CD4-positive, CD25-positive, alpha-beta regulatory T cell (primary cell): ENCODE measurements around the gene XPR1. TPM values are rescaled to one million over a fixed set of nuclear protein-coding genes. Genes with fewer than 3 reads are reported as not detected.

Experiments
- ATAC-seq, 2 donors: fragments of 150-1000 bp; cut with Tn5 transposase; one replicate each; pipeline ENCODE4 v1.10.0; 2021; ENCODE audit warnings: low read depth in 2 of 2, moderate number of reproducible peaks in 2 of 2, moderate library complexity in 1 of 2
- DNase-seq, 3 donors: peaks; one replicate each; pipeline versions ENCODE4 v3.0.0 to v3.0.0-alpha.2; 2012 to 2022; ENCODE audit warnings: mixed read lengths in 1 of 3
- H3K27ac ChIP-seq: one replicate; pipeline ENCODE4 v1.7.0; 2013; ENCODE audit warnings: mild to moderate bottlenecking, low read length; ENCODE audit not compliant: insufficient read depth, poor library complexity, severe bottlenecking
- H3K27me3 ChIP-seq: one replicate; pipeline ENCODE4 v1.7.0; 2013; ENCODE audit warnings: low read length; ENCODE audit not compliant: control insufficient read depth, insufficient read depth
- H3K36me3 ChIP-seq: one replicate; pipeline ENCODE4 v1.7.0; 2013; ENCODE audit warnings: mild to moderate bottlenecking, low read length, moderate library complexity; ENCODE audit not compliant: control insufficient read depth, insufficient read depth
- H3K4me1 ChIP-seq: 2 replicates; pipeline ENCODE4 v1.7.0; 2013; ENCODE audit warnings: mild to moderate bottlenecking, low read length; ENCODE audit not compliant: insufficient read depth, control insufficient read depth, poor library complexity, severe bottlenecking
- H3K4me3 ChIP-seq: one replicate; pipeline ENCODE4 v1.7.0; 2013; ENCODE audit warnings: low read depth, mild to moderate bottlenecking, low read length, moderate library complexity
- H3K9me3 ChIP-seq, 2 experiments: 1 replicate in 1 of 2; 2 replicates in 1 of 2; pipeline ENCODE4 v1.7.0; 2013; ENCODE audit warnings: low read length in 2 of 2, mild to moderate bottlenecking in 1 of 2, moderate library complexity in 1 of 2; ENCODE audit not compliant: control insufficient read depth in 2 of 2
- H3K27ac Mint-ChIP-seq, 3 donors: one replicate each; pipeline ENCODE4 v1.8.0; 2020 to 2022; ENCODE audit warnings: mild to moderate bottlenecking in 3 of 3, mixed read lengths in 3 of 3, moderate library complexity in 2 of 3
- H3K27me3 Mint-ChIP-seq: one replicate; pipeline ENCODE4 v1.8.0; 2022; ENCODE audit warnings: mild to moderate bottlenecking, mixed read lengths
- H3K36me3 Mint-ChIP-seq: one replicate; pipeline ENCODE4 v1.8.0; 2020; ENCODE audit warnings: mixed read lengths
- H3K4me1 Mint-ChIP-seq, 4 donors: one replicate each; pipeline ENCODE4 v1.8.0; 2020 to 2022; ENCODE audit warnings: mixed read lengths in 4 of 4, mild to moderate bottlenecking in 1 of 4
- H3K4me3 Mint-ChIP-seq, 4 donors: one replicate each; pipeline ENCODE4 v1.8.0; 2020 to 2022; ENCODE audit warnings: mild to moderate bottlenecking in 4 of 4, mixed read lengths in 4 of 4, moderate library complexity in 3 of 4
- H3K9me3 Mint-ChIP-seq, 7 donors: one replicate each; pipeline ENCODE4 v1.8.0; 2020 to 2022; ENCODE audit warnings: mixed read lengths in 7 of 7, mild to moderate bottlenecking in 3 of 7, moderate library complexity in 2 of 7
- polyA plus RNA-seq, 4 donors: library from polyadenylated mRNA; unstranded; fragments of 300-500 nt; fragmentation: Illumina TruSeq; gene quantifications; one replicate each; pipeline ENCODE4 v1.2.3, GENCODE V29; 2021
- total RNA-seq: library from RNA; stranded (reverse); gene quantifications from one replicate; pipeline ENCODE4 v1.2.3, GENCODE V29; 2022

The XPR1 gene
- total and polyA plus RNA-seq, 5 donors from 2014 or later, result 6.4 to 24.2 (median 11.1) TPM

- H3K36me3 Mint-ChIP-seq, result peaks cover 56% of the 10 kb centered on the region
- Histone ChIP-seq H3K4me3 (no peak overlapping the region), H3K9me3 (peaks cover 6 to 9% of the 10 kb centered on the region in 2 experiments), H3K36me3 (peaks cover 12% of the 10 kb centered on the region), H3K27ac (no peak overlapping the region), H3K27me3 (no peaks in the 10 kb centered on the region), H3K4me1 (peaks cover 8% of the 10 kb centered on the region)
- DNase-seq (peak in 1 of 3 donors; percentile 87), ATAC-seq (peak; percentile 40 to 56)
- H3K9me3 Mint-ChIP-seq, result peaks cover 0 to 19% (median 7%) of the 10 kb centered on the region in 7 donors
- H3K4me3 Mint-ChIP-seq, result peak overlapping the region in 2 of 4 donors; percentile 10 to 11
- peaks cover 15 to 29% (median 20%) of the 10 kb centered on the region in 4 donors for H3K4me1 Mint-ChIP-seq
- H3K27ac Mint-ChIP-seq, result peak overlapping the region in 2 of 3 donors; percentile 48 to 64
- H3K27me3 Mint-ChIP-seq, result no peaks in the 10 kb centered on the region
Measured at GRCh38 chr1:180837020-180837419, 205.2 kb downstream of the XPR1 start.

GRCh38 chr1:180838535-180838934 is 206.7 kb downstream of the XPR1 start:
- no peaks in the 10 kb centered on the region for H3K9me3 ChIP-seq
- peaks cover 8% of the 10 kb centered on the region for H3K4me1 ChIP-seq
- H3K4me1 Mint-ChIP-seq, result peaks cover 15 to 29% (median 21%) of the 10 kb centered on the region in 4 donors
- H3K27me3 Mint-ChIP-seq, result no peaks in the 10 kb centered on the region
- H3K9me3 Mint-ChIP-seq, result peaks cover 0 to 4% (median 1%) of the 10 kb centered on the region in 7 donors
- no peak overlapping the region for H3K4me3 ChIP-seq
- DNase-seq (no peak), ATAC-seq (no peak)
- H3K27me3 ChIP-seq, result no peaks in the 10 kb centered on the region
- peaks cover 9% of the 10 kb centered on the region for H3K36me3 ChIP-seq
- H3K27ac Mint-ChIP-seq, result no peak overlapping the region
- H3K36me3 Mint-ChIP-seq, result peaks cover 42% of the 10 kb centered on the region
- no peak overlapping the region for H3K4me3 Mint-ChIP-seq
- no peak overlapping the region for H3K27ac ChIP-seq

- peaks cover 6% of the 10 kb centered on the region for H3K36me3 ChIP-seq
- Mint-ChIP-seq H3K4me3 (no peak overlapping the region), H3K27me3 (no peaks in the 10 kb centered on the region), H3K36me3 (peaks cover 33% of the 10 kb centered on the region), H3K27ac (peak overlapping the region in 2 of 3 donors; percentile 7 to 26), H3K4me1 (peaks cover 15 to 29% (median 20%) of the 10 kb centered on the region in 4 donors), H3K9me3 (peaks cover 0 to 4% (median 1%) of the 10 kb centered on the region in 7 donors)
- H3K4me1 ChIP-seq, result peaks cover 8% of the 10 kb centered on the region
- H3K9me3 ChIP-seq, result no peaks in the 10 kb centered on the region
- DNase-seq, result no peak
- no peak overlapping the region for H3K4me3 ChIP-seq
- no peak overlapping the region for H3K27ac ChIP-seq
- ATAC-seq, result no peak
- H3K27me3 ChIP-seq, result no peaks in the 10 kb centered on the region
Measured at GRCh38 chr1:180839547-180839946, 207.7 kb downstream of the XPR1 start.

GRCh38 chr1:180841415-180841814 is 209.6 kb downstream of the XPR1 start:
- Histone ChIP-seq H3K27ac (no peak overlapping the region), H3K4me1 (peaks cover 8% of the 10 kb centered on the region), H3K9me3 (no peaks in the 10 kb centered on the region), H3K27me3 (no peaks in the 10 kb centered on the region), H3K4me3 (no peak overlapping the region), H3K36me3 (no peaks in the 10 kb centered on the region)
- peaks cover 8 to 20% (median 13%) of the 10 kb centered on the region in 4 donors for H3K4me1 Mint-ChIP-seq
- peaks cover 0 to 4% (median 0%) of the 10 kb centered on the region in 7 donors for H3K9me3 Mint-ChIP-seq
- H3K27ac Mint-ChIP-seq, result no peak overlapping the region
- DNase-seq, result no peak
- H3K36me3 Mint-ChIP-seq, result peaks cover 21% of the 10 kb centered on the region
- ATAC-seq, result no peak
- no peaks in the 10 kb centered on the region for H3K27me3 Mint-ChIP-seq
- H3K4me3 Mint-ChIP-seq, result no peak overlapping the region

- Histone ChIP-seq H3K36me3 (no peaks in the 10 kb centered on the region), H3K4me3 (no peak overlapping the region), H3K9me3 (no peaks in the 10 kb centered on the region), H3K27me3 (no peaks in the 10 kb centered on the region), H3K4me1 (peaks cover 2% of the 10 kb centered on the region), H3K27ac (no peak overlapping the region)
- Mint-ChIP-seq H3K9me3 (peaks cover 0 to 4% (median 0%) of the 10 kb centered on the region in 7 donors), H3K27me3 (no peaks in the 10 kb centered on the region), H3K4me1 (peaks cover 1 to 16% (median 8%) of the 10 kb centered on the region in 4 donors), H3K36me3 (peaks cover 15% of the 10 kb centered on the region), H3K4me3 (no peak overlapping the region), H3K27ac (peak overlapping the region in 2 of 3 donors; percentile 2 to 52)
- ATAC-seq (no peak), DNase-seq (no peak)
Measured at GRCh38 chr1:180842052-180842451, 210.2 kb downstream of the XPR1 start.

- no peaks in the 10 kb centered on the region for H3K4me1 ChIP-seq
- no peak overlapping the region for H3K27ac ChIP-seq
- Mint-ChIP-seq H3K36me3 (peaks cover 14% of the 10 kb centered on the region), H3K4me3 (no peak overlapping the region), H3K9me3 (peaks cover 0 to 4% (median 0%) of the 10 kb centered on the region in 7 donors), H3K4me1 (peaks cover 0 to 14% (median 4%) of the 10 kb centered on the region in 4 donors), H3K27me3 (no peaks in the 10 kb centered on the region), H3K27ac (no peak overlapping the region)
- ATAC-seq, result no peak
- H3K27me3 ChIP-seq, result no peaks in the 10 kb centered on the region
- no peak for DNase-seq
- no peaks in the 10 kb centered on the region for H3K9me3 ChIP-seq
- H3K36me3 ChIP-seq, result no peaks in the 10 kb centered on the region
- H3K4me3 ChIP-seq, result no peak overlapping the region
Measured at GRCh38 chr1:180842491-180843275, 210.9 kb downstream of the XPR1 start.

- Mint-ChIP-seq H3K9me3 (peaks cover 0 to 3% (median 0%) of the 10 kb centered on the region in 7 donors), H3K4me1 (peaks cover 3 to 14% (median 6%) of the 10 kb centered on the region in 4 donors), H3K36me3 (peaks cover 16% of the 10 kb centered on the region), H3K27me3 (no peaks in the 10 kb centered on the region), H3K4me3 (no peak overlapping the region), H3K27ac (no peak overlapping the region)
- Histone ChIP-seq H3K4me1 (no peaks in the 10 kb centered on the region), H3K36me3 (no peaks in the 10 kb centered on the region), H3K27me3 (no peaks in the 10 kb centered on the region), H3K27ac (no peak overlapping the region), H3K4me3 (no peak overlapping the region), H3K9me3 (no peaks in the 10 kb centered on the region)
- no peak for DNase-seq
- ATAC-seq, result no peak
Measured at GRCh38 chr1:180845352-180845751, 213.5 kb downstream of the XPR1 start.
